Lower lobe of right lung (tissue), 2 donors: ENCODE data around the gene TRPV3. TPM values are rescaled to one million over a fixed set of nuclear protein-coding genes. Genes with fewer than 3 reads are reported as not detected.
"Not testable (repeated sequence)": the region's sequence is repeated elsewhere in the genome, so short reads cannot be mapped to it uniquely, and the experiment has no call there.

ENCODE experiments used
- ATAC-seq, 2 donors: fragments of 200-7000 bp; cut with Tn5 transposase; one replicate each; pipeline ENCODE4 v1.9.1; 2020 to 2022; ENCODE audit warnings: mild to moderate bottlenecking in 2 of 2, moderate library complexity in 2 of 2
- DNase-seq: peaks from one replicate; pipeline ENCODE4 v3.0.0-alpha.2; 2020
- H3K27ac ChIP-seq: fragments of 200-600 bp; one replicate; pipeline ENCODE4 v1.8.0; 2022
- H3K27me3 ChIP-seq: fragments of 200-600 bp; one replicate; pipeline ENCODE4 v1.8.0; 2022; ENCODE audit warnings: low read depth
- H3K36me3 ChIP-seq: fragments of 200-600 bp; one replicate; pipeline ENCODE4 v1.8.0; 2022; ENCODE audit warnings: mild to moderate bottlenecking
- H3K4me1 ChIP-seq: fragments of 200-600 bp; one replicate; pipeline ENCODE4 v1.8.0; 2022
- H3K4me3 ChIP-seq: fragments of 200-600 bp; one replicate; pipeline ENCODE4 v1.8.0; 2022; ENCODE audit warnings: mild to moderate bottlenecking
- H3K9me3 ChIP-seq: fragments of 200-600 bp; one replicate; pipeline ENCODE4 v1.8.0; 2022
- intact Hi-C: fragments of 100-400 bp; cut with DNase I; formaldehyde crosslinking; loops from one replicate; pipeline ENCODE4 v1.11.0; 2022
- total RNA-seq: library from RNA; stranded (reverse); fragmentation: NEBNext Ultra II Directional; extraction: Animal tissue kit (Norgen Biotek cat#: 25700); gene quantifications from one replicate; pipeline ENCODE4 v1.2.1, GENCODE V29; 2021
- TF ChIP-seq, protein P1 (sequence below): fragments of 200-600 bp; IDR thresholded peaks from one replicate; pipeline ENCODE4 v1.8.0; 2022; ENCODE audit warnings: antibody characterized with exemption, mild to moderate bottlenecking
- donor health status: DM: no; HTN: yes; CAD: no; lungs with severe emphysema.

The TRPV3 gene
- total RNA-seq, 1 donor from 2014 or later, result 0.68 TPM

DNA sequence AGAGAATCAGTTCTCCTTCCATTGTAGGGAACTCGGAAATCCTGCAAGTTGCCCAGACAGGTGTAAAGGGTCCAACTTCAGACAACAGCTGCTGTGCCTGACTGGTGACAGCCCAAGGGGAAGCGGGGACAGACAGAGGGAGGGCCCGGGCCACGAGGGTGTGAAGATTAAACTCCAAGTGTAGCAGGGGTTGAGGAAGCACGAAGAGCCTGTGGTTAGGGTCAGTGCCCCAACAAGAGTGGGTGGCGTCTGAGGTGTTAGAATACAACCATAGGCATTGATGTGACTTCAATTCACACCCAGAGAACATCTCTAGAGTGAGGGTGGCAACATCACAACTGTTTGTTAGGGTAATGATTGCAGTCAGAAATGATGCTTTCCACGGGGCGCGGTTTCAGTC lies 42.7 kb downstream of the TRPV3 start:
- TF ChIP-seq, protein P1, sequence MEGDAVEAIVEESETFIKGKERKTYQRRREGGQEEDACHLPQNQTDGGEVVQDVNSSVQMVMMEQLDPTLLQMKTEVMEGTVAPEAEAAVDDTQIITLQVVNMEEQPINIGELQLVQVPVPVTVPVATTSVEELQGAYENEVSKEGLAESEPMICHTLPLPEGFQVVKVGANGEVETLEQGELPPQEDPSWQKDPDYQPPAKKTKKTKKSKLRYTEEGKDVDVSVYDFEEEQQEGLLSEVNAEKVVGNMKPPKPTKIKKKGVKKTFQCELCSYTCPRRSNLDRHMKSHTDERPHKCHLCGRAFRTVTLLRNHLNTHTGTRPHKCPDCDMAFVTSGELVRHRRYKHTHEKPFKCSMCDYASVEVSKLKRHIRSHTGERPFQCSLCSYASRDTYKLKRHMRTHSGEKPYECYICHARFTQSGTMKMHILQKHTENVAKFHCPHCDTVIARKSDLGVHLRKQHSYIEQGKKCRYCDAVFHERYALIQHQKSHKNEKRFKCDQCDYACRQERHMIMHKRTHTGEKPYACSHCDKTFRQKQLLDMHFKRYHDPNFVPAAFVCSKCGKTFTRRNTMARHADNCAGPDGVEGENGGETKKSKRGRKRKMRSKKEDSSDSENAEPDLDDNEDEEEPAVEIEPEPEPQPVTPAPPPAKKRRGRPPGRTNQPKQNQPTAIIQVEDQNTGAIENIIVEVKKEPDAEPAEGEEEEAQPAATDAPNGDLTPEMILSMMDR, result no peak
- Histone ChIP-seq H3K4me1 (peaks cover 4% of the 10 kb centered on the region), H3K36me3 (no peaks in the 10 kb centered on the region), H3K27ac (no peak overlapping the region), H3K4me3 (no peak overlapping the region), H3K27me3 (no peaks in the 10 kb centered on the region), H3K9me3 (no peaks in the 10 kb centered on the region)
- ATAC-seq (no peak), DNase-seq (no peak)
- intact Hi-C loops, result no loop called here

DNA sequence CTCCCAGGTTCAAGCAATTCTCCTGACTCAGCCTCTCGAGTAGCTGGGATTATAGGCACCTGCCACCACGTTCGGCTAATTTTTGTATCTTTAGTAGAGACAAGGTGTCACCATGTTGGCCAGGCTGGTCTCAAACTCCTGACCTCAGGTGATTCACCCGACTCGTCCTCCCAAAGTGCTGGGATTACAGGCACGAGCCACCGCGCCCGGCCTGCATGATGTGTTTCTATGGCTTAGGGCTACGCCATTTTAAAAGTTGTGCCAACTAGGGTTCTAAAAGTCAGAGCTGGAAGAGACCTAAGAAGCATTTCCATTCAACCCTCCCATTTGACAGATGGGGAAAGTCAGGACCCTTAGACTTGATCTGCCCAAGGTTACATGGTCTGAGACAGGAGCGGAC lies 43.4 kb downstream of the TRPV3 start:
- H3K27me3 ChIP-seq, intact Hi-C loops, H3K9me3 ChIP-seq, H3K4me3 ChIP-seq, H3K4me1 ChIP-seq, DNase-seq, H3K27ac ChIP-seq, ATAC-seq, H3K36me3 ChIP-seq: not testable (repeated sequence)

DNA sequence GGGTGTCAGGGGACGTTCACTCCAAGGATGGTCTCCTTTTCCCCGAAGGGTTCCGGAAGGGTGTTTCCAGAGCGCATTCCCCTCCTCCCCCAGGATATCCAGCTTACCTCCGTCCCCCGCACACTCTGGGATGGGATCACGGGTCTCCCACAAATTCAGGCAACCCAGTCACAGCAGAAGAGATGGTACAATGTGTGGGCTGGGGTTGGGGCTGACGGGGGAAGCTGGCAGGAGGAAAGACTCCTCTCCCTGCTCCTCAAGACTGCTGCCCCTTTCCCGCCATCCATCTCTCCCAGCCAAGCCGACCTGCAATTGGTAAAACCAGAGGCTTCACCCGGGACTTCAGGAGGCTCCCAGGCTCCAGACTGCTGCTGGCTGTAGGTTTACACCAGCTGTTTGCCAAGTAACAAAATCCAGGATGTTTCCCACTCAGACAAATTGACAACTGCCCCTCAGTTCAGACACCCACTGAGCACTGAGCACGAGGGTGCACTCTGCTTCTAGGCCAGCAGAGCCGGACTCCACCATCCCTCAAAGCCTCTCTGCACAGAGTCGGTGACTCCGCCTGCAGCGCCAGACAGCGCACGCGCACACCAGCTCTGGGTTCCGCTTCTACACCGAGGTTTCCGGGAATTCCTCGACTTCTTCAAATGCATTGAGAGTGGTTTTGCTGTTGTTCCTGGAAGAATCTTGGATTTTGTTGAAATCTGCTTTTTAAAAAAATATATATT lies 44.1 kb downstream of the TRPV3 start:
- intact Hi-C loops, result no loop called here
- no peak overlapping the region for H3K4me3 ChIP-seq
- no peaks in the 10 kb centered on the region for H3K27me3 ChIP-seq
- peaks cover 4% of the 10 kb centered on the region for H3K4me1 ChIP-seq
- no peaks in the 10 kb centered on the region for H3K36me3 ChIP-seq
- TF ChIP-seq, protein P1, result no peak
- peak overlapping the region; percentile 70 for H3K27ac ChIP-seq
- no peak for DNase-seq
- no peaks in the 10 kb centered on the region for H3K9me3 ChIP-seq
- peak in 1 of 2 donors; percentile 19 for ATAC-seq

DNA sequence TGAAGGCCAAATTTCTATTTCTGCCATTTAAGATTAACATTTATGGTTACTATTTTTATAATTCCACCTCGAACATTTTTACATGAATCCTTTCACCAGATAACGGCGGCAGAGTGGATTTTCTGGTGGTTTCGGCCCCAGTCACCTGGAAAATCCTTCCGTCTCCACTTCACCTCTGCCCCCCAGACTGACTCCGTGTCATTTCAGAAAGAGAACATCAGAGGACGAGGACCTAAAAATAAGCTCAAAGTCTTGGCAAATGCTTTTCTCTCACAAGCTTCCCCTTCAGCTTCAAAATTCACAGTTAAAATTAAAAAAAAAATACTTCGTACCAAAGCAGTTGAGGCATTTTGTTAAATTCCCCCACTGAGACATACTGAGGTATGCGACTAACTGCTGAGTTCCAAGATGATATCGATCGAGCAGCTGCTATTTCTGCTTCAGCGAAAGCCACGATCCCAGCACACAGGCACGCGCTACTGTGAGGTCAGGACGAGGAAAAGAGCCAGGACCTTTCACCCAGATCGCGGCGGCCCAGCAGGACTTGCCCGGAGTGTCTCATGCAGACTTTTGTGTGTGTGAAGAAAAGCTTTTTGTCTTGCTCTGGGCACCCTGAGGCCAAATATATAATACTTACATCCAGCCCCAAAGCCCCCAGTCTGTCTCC lies 45.0 kb downstream of the TRPV3 start:
- peak; percentile 59 to 60 for ATAC-seq
- Histone ChIP-seq H3K27ac (peak overlapping the region; percentile 70), H3K4me1 (peaks cover 4% of the 10 kb centered on the region), H3K4me3 (no peak overlapping the region), H3K27me3 (no peaks in the 10 kb centered on the region), H3K36me3 (no peaks in the 10 kb centered on the region), H3K9me3 (no peaks in the 10 kb centered on the region)
- DNase-seq, result no peak
- intact Hi-C loops, result no loop called here
- TF ChIP-seq, protein P1, result no peak

DNA sequence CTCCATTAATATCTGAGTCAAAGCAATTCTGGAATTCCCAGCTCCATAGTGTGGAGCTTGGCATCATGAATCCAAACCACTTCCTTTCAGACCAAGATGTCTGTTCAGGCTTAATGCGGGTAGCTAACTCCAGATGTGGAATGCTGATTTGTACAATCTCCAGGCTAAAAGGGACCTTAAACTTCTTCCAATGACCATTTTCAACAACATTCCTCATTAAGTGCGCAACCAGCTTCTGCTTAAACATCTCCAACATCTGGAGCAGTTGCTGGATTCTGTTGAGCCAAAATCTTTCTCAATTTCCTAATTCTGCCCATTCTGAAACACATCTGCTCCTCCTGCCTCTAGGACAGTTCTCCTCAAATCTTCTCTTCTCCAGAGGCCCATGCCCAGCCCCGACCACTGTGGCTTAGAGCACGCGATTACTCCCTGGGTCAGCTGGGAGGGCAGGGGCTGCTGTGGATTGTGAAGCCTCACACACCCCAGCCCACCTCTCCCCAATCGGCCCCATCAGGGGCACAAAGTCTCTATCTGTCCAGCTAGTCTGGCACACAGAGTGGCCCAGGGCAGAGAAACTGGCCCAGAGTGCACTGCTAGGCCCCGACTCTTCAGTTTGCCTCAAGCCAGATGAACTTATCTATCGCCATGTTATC lies 45.6 kb downstream of the TRPV3 start:
- no peaks in the 10 kb centered on the region for H3K9me3 ChIP-seq
- intact Hi-C loops, result no loop called here
- TF ChIP-seq, protein P1, result no peak
- H3K4me3 ChIP-seq, result no peak overlapping the region
- ATAC-seq (peak; percentile 14 to 51), DNase-seq (no peak)
- no peaks in the 10 kb centered on the region for H3K27me3 ChIP-seq
- peaks cover 4% of the 10 kb centered on the region for H3K4me1 ChIP-seq
- H3K27ac ChIP-seq, result peak overlapping the region; percentile 70
- no peaks in the 10 kb centered on the region for H3K36me3 ChIP-seq

DNA sequence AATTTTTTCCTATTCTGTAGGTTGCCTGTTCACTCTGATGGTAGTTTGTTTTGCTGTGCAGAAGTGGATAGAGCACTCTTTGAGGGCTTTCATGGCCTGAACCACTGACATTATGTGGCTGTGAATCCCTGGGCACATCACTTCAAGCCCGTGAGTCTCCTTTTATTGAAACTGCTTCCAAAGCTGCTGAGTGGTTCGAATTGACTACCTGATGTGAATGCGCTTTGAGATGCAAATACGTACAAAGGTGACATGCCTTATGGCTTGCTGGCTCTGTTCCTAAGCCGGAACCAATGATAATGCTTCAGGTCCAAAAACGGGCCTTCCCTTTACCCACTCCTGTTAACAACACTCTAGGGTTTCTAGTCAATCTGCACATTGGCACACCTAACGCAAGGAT lies 47.5 kb downstream of the TRPV3 start:
- Histone ChIP-seq H3K36me3 (no peaks in the 10 kb centered on the region), H3K4me1 (peaks cover 4% of the 10 kb centered on the region), H3K9me3 (no peaks in the 10 kb centered on the region), H3K27ac (no peak overlapping the region), H3K4me3 (no peak overlapping the region), H3K27me3 (no peaks in the 10 kb centered on the region)
- DNase-seq (no peak), ATAC-seq (no peak)
- TF ChIP-seq, protein P1, result no peak
- intact Hi-C loops, result no loop called here
